ENCODE measurements around the gene TMEM63C.

Gene TMEM63C

DNA sequence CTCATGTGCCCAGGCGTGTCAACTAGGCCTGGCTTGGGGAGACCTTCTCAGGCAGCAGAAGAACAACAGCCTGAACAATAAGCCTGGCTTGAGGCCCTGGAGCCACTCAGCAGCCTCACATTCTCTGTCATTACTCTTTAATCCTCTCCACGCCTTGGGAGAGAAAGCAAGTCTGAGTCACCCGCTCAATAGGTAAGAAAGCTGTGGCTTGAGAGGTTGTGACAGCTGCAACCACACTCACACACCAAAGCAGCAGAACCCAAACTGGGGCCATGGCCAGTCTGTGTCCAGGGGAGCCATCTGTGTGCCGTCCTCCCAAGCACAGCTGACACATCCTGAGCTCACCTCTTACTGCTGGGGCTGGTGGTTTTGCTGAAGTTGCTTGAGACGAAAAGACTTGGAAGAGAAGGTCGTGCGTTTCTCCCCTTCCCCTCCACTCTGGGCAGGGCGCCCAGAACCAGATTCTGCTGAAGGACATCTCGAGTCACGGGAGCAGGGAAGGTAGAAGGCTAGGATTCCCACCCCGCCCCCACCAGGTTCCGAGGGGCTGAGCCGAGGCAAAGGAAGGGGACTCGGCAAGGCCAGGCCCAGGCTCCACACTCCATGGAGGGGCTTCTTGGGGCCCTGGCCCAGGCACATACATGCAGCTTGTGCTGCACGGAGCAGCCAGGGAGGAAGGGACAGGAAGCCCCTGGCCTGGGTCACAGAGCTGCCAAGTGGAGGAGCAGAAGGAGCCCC lies 5.5 kb downstream of the TMEM63C start:
- intact Hi-C loops (cut with DNase I), result no loop called here
- DNase-seq, result peak in 6 of 42 donors; percentile 13 to 66 (median 32)

DNA sequence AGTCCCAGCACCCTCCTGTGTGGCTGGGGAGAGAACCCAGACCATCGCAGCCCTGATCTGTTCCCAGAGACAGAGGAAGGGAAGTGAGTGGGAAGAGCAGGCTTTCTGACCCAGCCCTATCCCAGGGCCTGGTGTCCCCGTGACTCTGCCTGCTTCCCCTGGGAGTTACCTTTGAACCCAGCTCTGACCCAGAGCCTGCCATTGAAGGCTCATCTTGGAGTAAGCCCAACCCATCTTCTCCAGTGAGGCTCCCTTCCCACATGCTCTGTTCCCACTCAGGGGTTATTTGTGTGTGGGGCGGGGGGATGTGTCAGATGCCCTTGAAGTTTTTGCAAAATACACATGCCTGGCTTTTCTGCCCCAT lies 6.0 kb downstream of the TMEM63C start:
- DNase-seq, result peak in 3 of 42 donors; percentile 1 to 25 (median 8)
- intact Hi-C loops (cut with DNase I), result no loop called here

DNA sequence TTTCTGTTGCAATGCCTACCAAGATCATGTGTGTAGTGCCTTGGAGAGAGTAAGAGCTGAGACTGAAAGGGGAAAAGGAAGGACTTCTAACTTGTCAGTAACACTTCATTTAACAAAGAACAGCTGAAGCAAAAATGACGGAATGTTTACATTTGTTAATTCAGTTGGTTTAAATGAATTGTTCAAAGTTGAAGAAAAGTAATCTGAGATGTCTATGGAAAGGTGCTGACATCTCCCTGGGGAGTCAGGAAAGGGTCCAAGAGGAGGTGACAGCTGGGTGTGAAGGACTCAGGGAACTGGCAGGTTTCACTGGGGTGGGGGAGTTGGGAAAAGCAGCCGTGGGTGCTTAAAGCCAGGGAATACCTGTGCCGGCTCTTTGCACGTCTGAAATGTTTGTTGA lies 7.9 kb downstream of the TMEM63C start:
- DNase-seq, result peak in 2 of 42 donors; percentile 1 to 6
- intact Hi-C loops (cut with DNase I), result no loop called here

DNA sequence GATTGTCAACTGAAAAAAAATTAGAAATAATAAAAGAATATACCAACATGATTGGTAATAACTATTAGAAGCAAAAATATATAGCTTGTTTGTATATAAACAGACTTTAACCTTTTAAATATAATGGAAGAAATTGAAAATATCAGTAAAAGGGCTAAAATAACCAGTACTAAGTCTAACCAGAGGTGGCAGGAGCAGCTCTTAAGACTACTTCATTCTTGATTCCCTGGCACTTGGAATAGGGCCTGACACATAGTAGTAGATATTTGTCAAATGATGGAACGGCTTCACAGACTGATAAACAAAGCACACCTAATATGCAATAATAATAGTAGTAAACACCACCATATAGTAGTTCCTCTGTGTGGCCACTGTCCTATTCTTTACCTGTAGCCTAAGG lies 9.4 kb downstream of the TMEM63C start:
- intact Hi-C loops (cut with DNase I), result no loop called here
- DNase-seq, result no peak

- intact Hi-C loops (cut with DNase I), result no loop called here
These were observed 13.1 kb downstream of the TMEM63C start for GRCh38 chr14:77194706-77195105.

GRCh38 chr14:77195766-77196165 lies 14.2 kb downstream of the TMEM63C start:
- intact Hi-C loops (cut with DNase I), result no loop called here
- peak in 14 of 42 donors; percentile 20 to 64 (median 41) for DNase-seq

More at GRCh38 chr14:77194706-77195105, 13.1 kb downstream of the TMEM63C start:
- DNase-seq, result peak in 3 of 42 donors; percentile 2 to 10 (median 7)

DNA sequence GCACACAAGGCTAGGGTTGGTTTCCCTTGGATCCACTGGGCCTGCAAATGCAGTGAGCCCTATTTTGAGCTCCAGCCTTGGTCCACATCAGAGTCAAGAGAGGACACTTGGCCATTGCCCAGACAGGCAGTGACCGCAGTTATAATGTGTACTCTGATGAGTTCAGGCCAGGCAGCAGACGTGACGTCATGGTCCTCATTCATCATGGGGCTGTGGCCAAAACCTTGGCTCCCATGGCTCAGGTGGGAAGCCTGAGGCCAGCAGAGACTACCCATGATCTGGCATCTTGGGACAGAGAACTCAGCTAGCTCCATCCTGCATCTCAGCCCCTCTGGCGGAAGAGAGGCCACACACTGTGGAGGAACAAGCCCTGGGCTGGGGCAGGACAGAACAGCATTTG lies 16.4 kb downstream of the TMEM63C start:
- DNase-seq, result no peak
- intact Hi-C loops (cut with DNase I), result no loop called here

DNA sequence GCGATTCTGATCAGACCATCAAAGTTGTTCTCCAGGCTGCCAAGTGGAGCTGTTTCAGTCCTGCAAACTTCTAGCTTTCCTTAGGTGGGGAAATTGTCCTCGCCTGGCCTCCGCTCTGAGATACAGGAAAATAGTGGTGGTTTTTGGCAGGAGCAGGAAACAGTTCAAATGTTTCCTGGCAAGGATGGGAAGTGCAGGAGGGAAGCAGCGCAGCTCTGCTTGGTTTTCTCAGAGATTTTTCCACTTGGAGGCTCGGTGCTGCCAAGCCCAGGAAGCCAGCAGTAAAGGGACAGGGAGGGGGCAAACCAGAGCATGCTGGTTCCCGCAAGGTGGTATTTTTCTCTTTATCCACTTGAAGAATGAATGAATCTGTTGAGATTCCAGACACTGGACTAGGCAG lies 17.0 kb downstream of the TMEM63C start:
- peak in 1 of 42 donors; percentile 14 for DNase-seq
- intact Hi-C loops (cut with DNase I), result no loop called here

- intact Hi-C loops (cut with DNase I), result no loop called here
- peak in 1 of 42 donors; percentile 43 for DNase-seq
These were observed 18.0 kb downstream of the TMEM63C start for GRCh38 chr14:77199590-77199989.

GRCh38 chr14:77200406-77200985 lies 18.9 kb downstream of the TMEM63C start:
- intact Hi-C loops (cut with DNase I), result no loop called here
- DNase-seq, result no peak

DNA sequence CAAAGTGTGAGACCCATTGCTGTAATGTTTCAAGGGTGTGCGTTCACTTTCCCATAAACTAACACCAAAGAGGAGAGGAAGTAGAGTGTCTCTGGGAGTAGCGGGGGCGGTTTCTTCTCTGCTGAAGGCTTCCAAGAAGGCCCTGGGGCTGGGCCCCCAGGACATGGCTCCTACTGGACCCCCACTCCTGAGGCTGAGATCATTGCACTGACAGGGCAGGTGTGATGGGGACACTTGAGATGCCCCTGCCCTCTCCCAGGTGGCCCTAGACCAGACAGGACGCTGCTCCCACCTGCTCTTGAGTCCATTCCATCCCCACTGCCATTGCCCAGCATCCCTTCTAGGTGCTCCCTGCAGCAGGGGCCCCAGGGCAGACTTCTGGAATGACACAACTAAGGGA lies 20.1 kb downstream of the TMEM63C start:
- intact Hi-C loops (cut with DNase I), result no loop called here
- no peak for DNase-seq

GRCh38 chr14:77203611-77204458 lies 22.2 kb downstream of the TMEM63C start:
- intact Hi-C loops (cut with DNase I), result no loop called here
- peak in 21 of 42 donors; percentile 23 to 75 (median 56) for DNase-seq

DNA sequence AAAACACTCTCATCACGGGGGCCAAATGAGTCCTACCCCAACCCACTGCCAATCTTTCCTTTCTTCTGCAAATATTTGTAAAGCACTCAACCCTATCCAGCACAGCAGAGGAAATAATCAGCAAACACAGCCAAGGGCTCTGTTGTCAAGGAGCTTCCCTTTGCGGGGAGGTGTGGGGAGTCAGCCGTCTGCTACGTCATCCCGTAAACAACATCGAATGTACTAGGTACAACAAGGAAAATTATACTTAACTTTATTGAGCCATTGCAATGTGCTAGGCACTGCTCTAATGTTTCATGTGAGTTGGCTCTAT lies 22.8 kb downstream of the TMEM63C start:
- DNase-seq, result peak in 3 of 42 donors; percentile 19 to 38 (median 22)
- intact Hi-C loops (cut with DNase I), result no loop called here

- DNase-seq, result no peak
- intact Hi-C loops (cut with DNase I), result no loop called here
These were observed 23.3 kb downstream of the TMEM63C start for GRCh38 chr14:77204907-77205306.

DNA sequence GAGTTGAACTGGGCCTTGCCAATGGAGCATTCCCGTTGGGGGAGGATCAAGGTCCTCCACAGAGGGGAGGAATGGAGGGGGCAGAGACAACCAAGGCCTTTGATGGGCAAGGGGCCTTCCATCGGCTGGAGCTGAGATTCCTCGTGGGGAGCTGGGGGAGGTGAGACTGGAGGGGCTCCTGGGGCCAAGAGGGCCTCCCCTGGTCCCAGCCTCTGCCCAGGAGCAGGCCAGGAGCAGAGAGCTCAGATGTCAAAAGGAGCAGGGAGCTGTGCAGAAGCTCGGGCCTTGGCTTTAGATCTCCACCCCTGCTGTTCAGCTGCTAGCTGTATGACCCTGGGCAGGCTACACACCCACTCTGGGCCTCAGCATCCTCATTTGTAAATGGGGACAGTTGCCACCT lies 24.0 kb downstream of the TMEM63C start:
- DNase-seq, result no peak
- intact Hi-C loops (cut with DNase I), result no loop called here

- peak in 3 of 42 donors; percentile 54 to 62 (median 60) for DNase-seq
- intact Hi-C loops (cut with DNase I), result no loop called here
These were observed 24.7 kb downstream of the TMEM63C start for GRCh38 chr14:77206261-77206824.

- intact Hi-C loops (cut with DNase I), result no loop called here
- no peak for DNase-seq
These were observed 25.3 kb downstream of the TMEM63C start for GRCh38 chr14:77206877-77207389.

GRCh38 chr14:77208291-77208978 lies 26.8 kb downstream of the TMEM63C start:
- peak in 41 of 42 donors; percentile 51 to 89 (median 72) for DNase-seq
- intact Hi-C loops (cut with DNase I), result no loop called here

- DNase-seq, result no peak
- intact Hi-C loops (cut with DNase I), result no loop called here
These were observed 27.4 kb downstream of the TMEM63C start for GRCh38 chr14:77208979-77209318.

Measured in head of caudate nucleus (tissue), 42 donors.